DOHH2 (cell line): Measurements from ENCODE around the gene DEAF1.

Experiments
- EZH2phosphoT487 ChIP-seq: fragments of 200-600 bp; sonication (generic); IDR thresholded peaks from 2 replicates; pipeline ENCODE4 v1.6.1; 2017; ENCODE audit warnings: borderline replicate concordance, mild to moderate bottlenecking, antibody characterized with exemption, low read length, moderate library complexity, mixed read lengths
- TF ChIP-seq, protein P1 (sequence below): fragments of 200-600 bp; sonication (generic); IDR thresholded peaks from one replicate; pipeline ENCODE4 v1.5.1; 2014; ENCODE audit warnings: antibody characterized with exemption, mild to moderate bottlenecking, low read depth, low read length; ENCODE audit not compliant: poor library complexity, severe bottlenecking

- TF ChIP-seq, protein P1, sequence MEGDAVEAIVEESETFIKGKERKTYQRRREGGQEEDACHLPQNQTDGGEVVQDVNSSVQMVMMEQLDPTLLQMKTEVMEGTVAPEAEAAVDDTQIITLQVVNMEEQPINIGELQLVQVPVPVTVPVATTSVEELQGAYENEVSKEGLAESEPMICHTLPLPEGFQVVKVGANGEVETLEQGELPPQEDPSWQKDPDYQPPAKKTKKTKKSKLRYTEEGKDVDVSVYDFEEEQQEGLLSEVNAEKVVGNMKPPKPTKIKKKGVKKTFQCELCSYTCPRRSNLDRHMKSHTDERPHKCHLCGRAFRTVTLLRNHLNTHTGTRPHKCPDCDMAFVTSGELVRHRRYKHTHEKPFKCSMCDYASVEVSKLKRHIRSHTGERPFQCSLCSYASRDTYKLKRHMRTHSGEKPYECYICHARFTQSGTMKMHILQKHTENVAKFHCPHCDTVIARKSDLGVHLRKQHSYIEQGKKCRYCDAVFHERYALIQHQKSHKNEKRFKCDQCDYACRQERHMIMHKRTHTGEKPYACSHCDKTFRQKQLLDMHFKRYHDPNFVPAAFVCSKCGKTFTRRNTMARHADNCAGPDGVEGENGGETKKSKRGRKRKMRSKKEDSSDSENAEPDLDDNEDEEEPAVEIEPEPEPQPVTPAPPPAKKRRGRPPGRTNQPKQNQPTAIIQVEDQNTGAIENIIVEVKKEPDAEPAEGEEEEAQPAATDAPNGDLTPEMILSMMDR, result no peak
- TF ChIP-seq EZH2phosphoT487, result no peak
Measured at GRCh38 chr11:719214-720016, 24.4 kb upstream of the DEAF1 start.
